HG03103 (cell line): ENCODE results near the gene ANXA9.

Experiments
- ATAC-seq: cut with Tn5 transposase; IDR thresholded peaks from one replicate; pipeline ENCODE4 v1.9.1; 2021; ENCODE audit warnings: low read depth; ENCODE audit not compliant: unreplicated experiment

ANXA9 gene

DNA sequence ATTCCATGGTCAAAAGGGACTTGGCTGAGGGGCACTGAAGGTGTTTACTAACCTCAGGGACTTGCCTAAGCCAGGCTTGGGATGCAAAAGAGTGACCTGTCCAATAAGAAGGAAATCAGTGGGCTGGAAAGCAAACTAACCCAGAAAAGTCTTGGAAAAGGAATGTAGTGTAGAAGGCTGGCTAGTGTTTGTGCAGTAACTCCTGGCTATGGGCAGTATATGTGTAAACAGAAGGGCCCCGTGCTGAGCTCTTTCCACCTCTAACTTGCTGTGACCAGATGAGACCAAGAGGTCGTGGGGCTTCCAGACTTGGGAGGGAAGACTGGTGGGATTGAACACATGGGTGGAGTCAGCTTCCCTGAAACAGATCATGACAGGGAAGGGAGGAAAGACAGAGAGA lies 20.5 kb downstream of the ANXA9 start:
- no peak for ATAC-seq

DNA sequence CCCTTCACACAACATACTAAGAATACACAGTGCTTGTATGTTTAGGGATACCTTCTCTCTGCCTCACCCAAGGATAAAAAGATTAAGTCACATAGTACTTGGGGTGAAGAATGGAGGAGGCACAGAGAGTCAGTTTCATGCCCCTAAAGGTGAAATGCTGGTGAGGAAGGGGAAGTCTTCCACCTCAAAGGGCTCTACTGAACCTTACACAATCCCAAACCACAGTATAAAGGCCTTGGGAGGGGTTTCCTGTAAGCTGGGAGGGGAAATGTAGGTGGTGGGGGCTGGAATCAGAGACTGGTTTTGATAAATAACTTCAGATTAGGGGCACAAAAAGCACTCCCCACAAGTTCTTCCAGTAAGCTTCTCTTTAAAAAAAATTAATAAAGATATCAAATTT lies 21.1 kb downstream of the ANXA9 start:
- no peak for ATAC-seq

DNA sequence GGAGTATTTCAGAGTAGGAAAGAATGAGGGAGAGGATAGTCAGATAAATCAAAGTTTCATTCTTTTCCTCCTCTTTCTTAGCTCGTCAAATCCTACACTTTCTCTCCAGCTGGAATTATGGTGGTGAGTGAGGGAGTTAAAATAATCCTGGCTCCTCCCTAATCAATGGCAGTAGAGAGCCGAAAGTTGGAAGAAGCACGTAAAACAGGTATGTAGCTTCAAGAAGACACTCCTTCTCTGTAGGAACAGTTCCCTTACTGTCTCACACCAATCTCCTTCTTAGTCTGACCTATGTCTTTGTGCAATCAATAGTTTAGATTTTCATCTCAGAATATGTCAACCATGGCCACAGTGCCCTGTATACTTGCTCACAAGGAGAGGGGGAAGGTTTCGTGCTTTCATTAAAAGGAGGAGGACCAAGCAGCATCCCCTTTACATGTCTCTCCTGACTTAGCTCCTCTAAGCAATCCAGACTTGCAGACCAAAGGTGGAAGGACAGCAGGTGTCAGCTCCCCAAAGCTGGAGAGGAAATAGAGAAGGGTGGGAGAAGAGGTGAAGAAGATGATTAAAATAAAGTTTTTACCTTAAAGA lies 23.7 kb downstream of the ANXA9 start:
- no peak for ATAC-seq

DNA sequence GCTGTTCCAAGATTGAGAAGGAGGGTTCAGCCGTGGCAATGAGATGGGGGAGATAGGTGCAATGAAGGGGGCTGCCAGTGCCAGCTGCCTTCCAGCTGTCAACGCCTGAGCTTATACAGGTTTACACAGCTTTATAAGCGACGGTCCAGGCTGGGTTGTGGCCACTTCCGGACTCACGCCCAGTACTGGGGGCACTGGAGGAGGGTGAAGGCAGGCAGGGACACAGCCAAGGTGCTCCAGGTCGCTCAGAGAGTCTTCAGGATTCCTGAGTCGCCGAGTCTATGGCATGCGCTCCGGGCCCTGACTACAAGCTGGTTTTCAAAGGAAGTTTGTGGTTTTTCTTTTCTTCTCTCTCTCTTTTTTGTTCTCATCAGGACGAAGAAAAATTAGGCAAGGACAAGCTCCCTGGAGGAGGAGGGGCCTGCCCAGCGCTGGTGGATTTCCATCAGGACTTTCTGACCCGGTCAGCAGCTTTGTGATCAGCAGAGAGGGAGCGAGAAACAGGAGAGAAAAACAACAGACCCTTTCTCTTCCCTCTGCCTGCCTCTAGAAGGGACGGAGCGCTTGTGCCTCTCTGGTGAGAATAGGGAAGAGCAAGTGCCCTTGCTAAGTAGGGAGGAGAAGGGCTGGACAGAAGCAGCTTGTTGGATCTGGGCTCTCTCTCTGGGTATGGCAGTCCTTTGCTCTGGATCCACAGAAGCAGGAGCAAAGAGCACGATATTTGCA lies 24.4 kb downstream of the ANXA9 start, which contains the start of gene MINDY1:
Gene MINDY1, minus strand, starts transcription at position 576 of the 726 bp plus-strand sequence. CDS start 4,285 bp downstream, outside the sequence.
- no peak for ATAC-seq

DNA sequence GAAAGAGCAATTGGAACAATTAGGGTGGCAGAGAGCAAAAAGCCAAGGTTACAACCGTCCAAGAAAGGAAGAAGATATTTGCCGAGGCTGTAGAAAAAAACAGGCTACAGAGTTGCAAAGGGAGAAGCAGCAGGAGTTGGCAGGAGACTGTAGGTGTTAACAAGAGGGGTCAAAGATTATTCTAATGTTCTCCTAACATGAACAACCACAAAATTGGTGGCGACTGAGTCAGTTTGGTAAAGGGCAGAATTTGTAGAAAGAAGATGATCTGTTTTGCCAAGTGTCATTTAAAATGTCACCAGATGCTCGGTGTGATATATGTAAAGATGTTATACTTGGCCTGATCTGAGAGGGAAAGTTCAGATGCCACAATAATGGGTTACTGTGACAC lies 25.8 kb downstream of the ANXA9 start:
- ATAC-seq: no peak

DNA sequence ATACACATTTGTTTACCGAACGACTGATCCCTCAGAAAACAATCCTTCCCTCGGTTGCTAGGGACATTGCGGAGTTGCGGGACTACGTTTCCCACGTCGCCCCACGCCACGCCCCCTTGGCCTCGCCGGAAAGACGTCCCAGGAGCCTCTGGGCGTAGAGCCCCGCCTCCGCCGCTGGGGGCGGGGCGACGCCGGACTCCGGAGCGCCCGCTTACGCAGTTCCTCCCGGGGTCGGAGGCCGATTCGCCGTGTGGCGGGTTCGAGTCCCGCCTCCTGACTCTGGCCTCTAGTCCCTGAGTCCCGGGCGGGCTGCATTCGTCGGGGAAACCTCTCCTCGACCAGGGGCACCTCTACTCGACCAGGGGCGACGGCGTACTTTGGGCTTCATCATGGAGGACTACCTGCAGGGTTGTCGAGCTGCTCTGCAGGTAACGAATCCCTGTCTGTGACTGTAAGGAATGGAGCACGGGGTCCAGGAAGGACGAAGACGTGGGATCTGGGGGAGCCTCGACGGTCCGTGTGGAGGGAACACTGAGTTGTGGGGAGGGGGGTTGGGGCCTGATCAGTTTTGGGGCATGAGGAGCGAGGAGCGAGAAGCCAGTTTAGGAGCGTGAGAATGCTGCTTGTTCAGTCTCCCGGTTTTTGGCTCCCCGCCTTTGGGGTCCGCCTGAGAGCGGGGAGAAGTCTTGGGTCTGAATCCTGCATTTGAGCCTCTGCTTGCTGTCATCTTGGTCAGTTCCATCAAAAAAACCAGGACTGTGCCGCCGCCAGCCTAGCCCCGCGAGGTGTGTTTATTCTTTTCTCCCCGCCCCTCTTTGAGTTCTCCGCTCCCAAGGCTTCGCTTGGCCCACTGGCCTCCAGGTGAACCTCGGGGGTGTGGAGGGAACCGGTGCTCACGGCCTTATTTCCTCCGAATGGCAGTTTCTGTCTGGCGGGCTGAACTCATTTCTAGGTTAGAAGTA lies 26.4 kb downstream of the ANXA9 start, which contains the start of gene PRUNE1:
Gene PRUNE1, plus strand, starts transcription at position 206 of the 962 bp plus-strand sequence. Its CDS starts 184 bp downstream, at position 390.
- peak; percentile 77 for ATAC-seq

DNA sequence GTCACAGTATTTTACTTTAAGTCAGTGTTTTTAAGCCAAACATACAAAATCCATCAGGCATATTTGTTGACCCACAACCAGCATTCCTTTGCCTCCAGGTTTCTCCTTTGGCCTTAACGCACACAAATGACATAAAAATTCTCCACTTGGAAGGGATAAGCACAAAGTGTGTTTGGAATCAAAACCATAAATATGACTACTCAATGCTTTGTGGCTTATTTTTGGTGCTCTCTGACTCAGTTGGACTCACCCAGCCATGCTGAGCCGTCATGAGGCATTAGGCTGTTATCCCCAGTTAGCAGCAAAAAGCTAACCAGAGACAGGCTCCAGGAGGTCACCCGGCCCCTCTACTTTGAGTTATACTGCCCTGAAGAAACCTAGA lies 27.1 kb downstream of the ANXA9 start:
- ATAC-seq: no peak

DNA sequence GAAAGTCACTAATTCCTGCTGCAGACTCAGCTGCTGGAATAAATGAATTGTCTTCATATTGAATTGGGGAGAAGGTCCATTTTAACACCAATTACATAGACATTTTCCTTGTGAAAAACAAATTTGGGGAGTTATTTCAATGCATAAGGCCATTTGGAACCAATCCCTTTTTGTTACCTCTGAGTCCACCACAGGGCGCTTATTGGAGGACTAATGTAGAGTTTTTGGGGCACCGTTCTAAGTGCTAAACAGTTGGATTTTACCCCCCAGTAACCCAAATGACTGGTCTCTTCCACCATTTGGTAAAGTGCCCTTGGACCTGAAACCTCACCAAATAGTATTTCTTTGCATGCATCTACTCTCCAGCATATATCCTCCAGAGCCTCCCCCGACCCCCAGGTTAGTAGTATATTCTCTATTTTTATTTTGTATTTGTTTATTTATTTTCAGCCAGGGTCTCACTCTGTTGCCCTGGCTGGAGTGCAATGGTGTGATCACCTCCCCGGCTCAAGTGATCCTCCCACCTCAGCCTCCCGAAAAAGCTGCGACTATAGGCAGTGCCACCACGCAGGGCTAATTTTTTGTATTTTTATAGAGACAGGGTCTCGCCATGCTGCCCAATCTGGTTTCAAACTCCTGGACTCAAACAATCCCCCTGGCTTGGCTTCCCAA lies 27.7 kb downstream of the ANXA9 start:
- no peak for ATAC-seq

DNA sequence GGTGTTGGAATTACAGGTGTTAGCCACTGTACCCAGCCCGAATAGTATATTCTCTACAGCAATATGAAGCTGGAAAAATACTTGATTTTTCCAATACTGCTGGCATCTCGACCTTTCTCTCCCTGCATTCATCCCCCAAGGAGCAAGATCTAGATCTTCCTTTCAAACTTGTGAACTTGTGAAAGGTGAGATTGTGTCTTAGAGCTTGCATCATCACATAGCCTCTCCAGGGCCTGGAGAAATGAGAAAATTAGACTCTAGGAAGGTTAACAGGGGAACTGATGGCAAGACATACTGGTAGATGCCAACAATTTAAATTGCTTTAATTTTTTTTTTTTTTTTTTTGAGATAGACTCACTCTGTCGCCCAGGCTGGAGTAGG lies 28.2 kb downstream of the ANXA9 start:
- no peak for ATAC-seq

DNA sequence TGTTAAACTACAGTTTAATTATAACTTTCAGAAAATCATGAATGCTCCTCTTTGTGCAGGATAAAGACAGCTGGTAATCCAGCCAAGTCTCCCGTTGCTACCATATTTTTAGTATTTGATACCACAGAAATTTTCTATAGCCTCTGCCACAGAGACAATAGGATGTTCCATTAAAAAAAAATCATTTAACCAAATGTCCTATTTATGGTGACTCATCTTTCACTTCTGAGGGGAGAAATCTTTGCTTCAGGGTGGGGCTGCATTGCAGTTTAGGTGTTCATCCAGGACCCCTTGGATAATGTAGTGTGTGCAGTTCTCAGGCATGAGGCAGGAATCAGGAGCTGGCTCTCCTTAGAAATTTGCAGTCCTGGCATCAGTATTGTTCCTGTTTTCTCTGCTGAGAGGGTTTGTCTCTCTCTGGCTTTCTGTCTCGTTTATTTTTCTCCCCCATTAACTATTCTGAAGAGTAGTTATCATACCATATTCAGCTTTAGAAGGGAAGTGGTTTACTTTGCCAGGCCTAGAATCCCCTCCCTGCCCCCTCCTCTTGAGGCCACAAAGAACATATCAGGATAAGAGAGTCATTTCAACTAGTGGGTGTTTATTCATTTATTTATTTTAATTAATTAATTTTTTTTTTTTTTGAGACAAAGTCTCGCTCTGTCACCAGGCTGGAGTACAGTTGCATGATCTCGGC lies 29.2 kb downstream of the ANXA9 start:
- ATAC-seq: no peak

DNA sequence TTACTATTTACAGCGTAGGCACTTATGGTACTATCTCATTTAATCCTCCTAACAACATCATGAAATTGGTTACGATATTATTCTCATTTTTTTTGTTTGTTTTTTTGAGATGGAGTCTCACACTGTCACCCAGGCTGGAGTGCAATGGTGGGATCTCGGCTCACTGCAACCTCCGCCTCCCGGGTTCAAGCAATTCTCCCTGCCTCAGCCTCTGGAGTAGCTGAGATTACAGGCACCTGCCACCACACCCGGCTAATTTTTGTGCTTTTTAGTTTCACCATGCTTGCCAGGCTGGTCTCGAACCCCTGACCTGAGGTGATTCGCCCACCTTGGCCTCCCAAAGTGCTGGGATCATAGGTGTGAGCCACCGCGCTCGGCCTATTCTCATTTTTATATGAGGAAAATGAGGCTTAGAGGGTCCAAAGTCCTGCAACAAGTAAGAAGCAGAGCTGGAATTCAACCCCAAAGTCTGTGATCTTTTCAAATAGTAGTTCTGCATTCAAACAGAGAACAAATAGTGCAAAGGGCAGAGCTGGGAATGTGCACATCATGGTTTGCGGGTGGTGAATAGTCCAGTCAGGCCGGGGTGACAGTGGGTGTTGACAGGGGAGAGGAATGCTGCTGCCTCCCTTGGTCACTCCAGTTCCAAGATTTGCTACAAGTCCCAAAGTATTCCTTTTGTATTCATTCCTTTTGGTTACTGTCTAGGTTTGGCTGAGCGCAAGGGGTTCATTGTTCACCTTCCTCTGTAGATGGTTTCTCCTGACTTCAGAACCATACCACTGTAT lies 30.8 kb downstream of the ANXA9 start:
- no peak for ATAC-seq

DNA sequence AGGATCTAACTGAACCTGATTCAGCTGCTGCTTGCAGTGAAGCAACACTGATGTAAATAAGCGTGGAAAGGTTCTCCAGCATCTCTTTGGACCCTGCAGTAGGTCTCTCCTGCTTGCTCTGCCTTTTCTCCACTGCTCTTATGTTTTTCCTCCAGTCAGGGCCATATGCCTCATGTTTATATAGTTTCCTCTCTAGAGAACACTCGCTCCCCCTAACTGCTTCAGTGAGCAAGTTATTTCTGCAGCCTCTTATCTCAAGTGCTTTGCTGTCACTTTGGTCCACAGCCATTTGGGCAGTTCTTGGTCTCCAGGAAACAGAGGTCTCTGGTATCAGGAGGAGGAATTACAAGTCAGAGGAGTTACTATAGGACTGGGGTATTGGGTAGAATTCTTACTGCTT lies 31.4 kb downstream of the ANXA9 start:
- no peak for ATAC-seq

DNA sequence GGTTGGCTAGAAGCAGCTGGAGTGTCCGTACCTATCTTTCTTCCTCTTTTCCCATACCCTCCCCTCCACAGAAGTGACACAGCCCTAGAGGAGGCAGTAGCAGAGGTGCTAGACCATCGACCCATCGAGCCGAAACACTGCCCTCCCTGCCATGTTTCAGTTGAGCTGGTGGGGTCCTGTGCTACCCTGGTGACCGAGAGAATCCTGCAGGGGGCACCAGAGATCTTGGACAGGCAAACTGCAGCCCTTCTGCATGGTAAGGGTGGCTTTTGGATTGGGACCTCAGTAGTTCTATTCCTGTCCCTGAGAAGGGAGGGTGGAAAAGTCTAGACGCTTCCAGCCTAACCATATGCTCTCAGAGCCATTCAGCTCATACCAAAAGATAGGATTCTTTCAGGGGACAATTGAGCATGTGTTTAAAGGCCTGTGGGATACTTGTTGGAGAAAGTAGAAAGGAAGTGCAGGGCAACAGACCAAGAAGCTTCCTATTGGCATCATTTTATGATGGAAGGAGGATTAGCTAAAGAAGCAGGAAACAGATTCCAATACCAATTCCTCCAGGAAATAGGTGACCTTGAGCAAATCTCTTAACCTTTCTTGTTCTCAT lies 42.6 kb downstream of the ANXA9 start:
- no peak for ATAC-seq

DNA sequence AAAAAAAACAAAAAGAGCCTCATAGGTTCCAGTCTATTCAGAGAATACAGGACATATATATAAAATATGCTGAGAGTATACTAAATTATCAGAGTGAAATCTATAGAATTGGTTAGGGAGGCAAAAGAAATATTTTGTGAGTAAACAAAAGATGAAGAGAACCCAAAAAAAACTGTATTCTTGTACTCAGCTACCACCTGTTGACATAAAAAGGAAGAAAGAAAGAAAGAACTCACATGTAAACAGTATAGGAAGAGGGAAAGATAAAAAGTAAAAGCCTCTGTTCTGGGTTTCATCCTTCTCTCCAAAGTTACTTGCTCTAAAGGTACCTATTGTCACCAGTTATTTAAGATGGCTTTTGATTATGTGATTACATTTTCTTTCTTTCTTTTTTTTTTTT lies 44.4 kb downstream of the ANXA9 start:
- no peak for ATAC-seq

DNA sequence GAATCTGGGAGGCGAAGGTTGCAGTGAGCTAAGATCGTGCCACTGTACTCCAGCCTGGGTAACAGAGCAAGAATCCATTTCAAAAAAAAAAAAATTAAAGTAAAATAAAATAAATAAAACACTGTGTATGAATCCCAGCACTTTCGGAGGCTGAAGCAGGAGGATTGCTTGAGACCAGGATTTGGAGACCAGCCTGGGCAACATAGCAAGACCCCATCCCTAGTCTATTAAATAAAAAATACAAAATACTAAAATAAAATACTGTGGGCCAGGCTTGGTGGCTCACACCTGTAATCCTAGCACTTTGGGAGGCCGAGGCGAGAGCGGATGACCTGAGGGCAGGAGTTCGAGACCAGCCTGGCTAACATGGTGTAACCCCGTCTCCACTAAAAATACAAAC lies 50.1 kb downstream of the ANXA9 start:
- no peak for ATAC-seq

DNA sequence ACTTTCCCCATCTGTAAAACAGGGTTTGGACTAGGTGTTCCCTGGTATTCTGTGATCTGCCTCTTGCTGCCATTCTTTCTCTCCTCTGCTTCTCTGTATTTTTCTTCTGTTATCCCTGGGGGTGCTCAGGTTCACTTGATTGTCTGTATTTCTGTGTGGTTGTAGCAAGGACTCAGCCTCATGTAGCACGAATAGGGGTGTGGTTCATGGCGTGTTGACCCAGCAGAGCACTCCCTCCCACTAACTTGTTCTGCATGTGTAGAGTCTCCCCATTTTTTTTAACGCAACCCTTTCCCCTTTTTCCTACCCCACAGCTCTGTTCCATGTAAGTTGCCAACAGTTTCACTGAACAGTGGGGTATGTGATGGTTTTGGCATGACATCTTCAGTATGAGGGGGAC lies 53.1 kb downstream of the ANXA9 start:
- ATAC-seq: no peak

DNA sequence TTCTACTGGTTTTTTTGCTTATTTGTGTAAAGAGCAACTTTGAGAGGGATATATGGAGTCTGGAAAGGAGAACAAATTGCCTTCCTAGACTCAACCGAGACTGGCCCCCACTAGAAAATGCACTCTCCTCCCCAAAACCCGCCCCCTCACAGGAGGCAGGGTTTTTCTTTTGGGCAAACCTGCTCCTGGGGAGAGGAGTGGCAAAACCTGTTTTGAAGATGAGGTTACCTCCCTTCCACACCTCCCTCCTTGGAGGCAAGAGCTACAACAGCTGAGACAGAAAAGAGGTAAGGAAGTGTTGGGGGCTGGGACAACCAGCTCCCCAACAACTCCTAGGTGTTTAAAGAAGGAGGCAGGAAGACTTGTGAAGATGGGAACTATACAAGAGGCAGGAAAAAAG lies 54.3 kb downstream of the ANXA9 start, which contains the start of gene BNIPL:
Gene BNIPL, plus strand, starts transcription at position 231 of the 400 bp plus-strand sequence. Its CDS starts 140 bp downstream, at position 371.
- ATAC-seq: no peak

DNA sequence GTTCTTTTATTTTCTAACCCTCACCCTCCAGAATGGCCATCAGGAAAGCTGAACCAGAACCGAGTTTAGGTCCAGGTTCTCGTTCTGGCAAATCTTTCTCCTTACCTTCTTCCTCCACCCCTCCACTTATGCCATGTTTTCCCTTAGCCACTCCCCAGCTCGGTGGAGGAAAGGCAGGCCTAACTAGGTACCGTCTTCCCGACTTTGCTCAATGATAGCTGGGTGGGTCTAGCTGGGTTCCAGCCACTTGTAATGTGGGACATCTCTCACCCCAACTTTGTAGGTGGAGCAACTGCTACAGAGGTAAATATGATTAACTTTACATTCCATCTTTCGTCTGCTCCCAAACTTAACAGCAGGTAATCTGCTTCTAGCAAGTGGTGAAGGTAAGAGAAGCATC lies 54.9 kb downstream of the ANXA9 start:
- no peak for ATAC-seq

DNA sequence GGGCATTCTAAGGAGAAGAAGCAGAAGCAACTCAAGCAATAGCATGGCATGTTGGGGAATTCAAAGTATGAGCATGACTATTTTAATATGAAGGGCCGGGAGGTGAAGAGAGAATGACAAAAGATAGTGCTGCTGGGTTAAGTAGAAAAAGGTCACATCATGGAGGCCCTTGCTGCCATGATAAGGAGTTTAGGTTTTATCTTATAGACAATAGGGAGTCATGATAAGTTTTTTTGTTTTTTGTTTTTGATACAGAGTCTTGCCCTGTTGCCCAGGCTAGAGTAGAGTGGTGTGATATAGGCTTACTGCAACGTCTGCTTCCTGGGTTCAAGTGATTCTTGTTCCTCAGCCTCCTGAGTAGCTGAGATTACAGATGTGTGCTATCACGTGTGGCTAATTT lies 57.4 kb downstream of the ANXA9 start:
- no peak for ATAC-seq
